Testis (tissue), 3 donors: ENCODE results near the gene SLC35B2. TPM values are rescaled to one million over a fixed set of nuclear protein-coding genes. Genes with fewer than 3 reads are reported as not detected.

ENCODE experiments used
- DNase-seq: peaks from one replicate; pipeline ENCODE4 v3.0.0-alpha.2; 2019
- H3K27ac ChIP-seq, 2 donors: fragments of 200-600 bp; sonication (generic); one replicate each; pipeline ENCODE4 v1.5.1; 2019
- H3K27me3 ChIP-seq: fragments of 200-600 bp; sonication (generic); one replicate; pipeline ENCODE4 v1.5.1; 2019
- H3K36me3 ChIP-seq: fragments of 200-600 bp; sonication (generic); one replicate; pipeline ENCODE4 v1.5.1; 2017; ENCODE audit warnings: low read depth; ENCODE audit errors: missing control alignments
- H3K4me1 ChIP-seq: fragments of 200-600 bp; sonication (generic); one replicate; pipeline ENCODE4 v1.5.1; 2019
- H3K4me3 ChIP-seq, 2 donors: fragments of 200-600 bp; sonication (generic); one replicate each; pipeline ENCODE4 v1.5.1; 2017 to 2019
- H3K9me3 ChIP-seq: fragments of 200-600 bp; sonication (generic); one replicate; pipeline ENCODE4 v1.5.1; 2017
- CTCF ChIP-seq, 3 experiments: fragments of 450-650 bp in 2 of 3; fragments of 200-600 bp in 1 of 3; sonication (generic) in 1 of 3; IDR thresholded peaks; one replicate each; pipeline ENCODE4 v1.5.1; 2016 to 2019; ENCODE audit warnings: antibody characterized with exemption in 3 of 3, mild to moderate bottlenecking in 2 of 3, moderate library complexity in 1 of 3
- POLR2A ChIP-seq: fragments of 450-650 bp; IDR thresholded peaks from one replicate; pipeline ENCODE4 v1.6.1; 2017; ENCODE audit warnings: antibody characterized with exemption, mild to moderate bottlenecking, moderate library complexity
- WGBS, 2 donors: methylation state at CpG; one replicate each; pipeline ENCODE4 v1.1.5; 2018; 5-methylcytosine and 5-hydroxymethylcytosine counted together
- intact Hi-C: fragments of 100-400 bp; cut with DNase I; formaldehyde crosslinking; loops from one replicate; pipeline ENCODE4 v1.15.1; 2023; ENCODE audit warnings: low total_unique reads
- polyA plus RNA-seq: library from polyadenylated mRNA; stranded (reverse); fragments of 350-450 nt; fragmentation: Illumina TruSeq; extraction: RNeasy Lipid Tissue Mini Kit (QIAGEN cat#74804); gene quantifications from one replicate; pipeline ENCODE4 v1.2.3, GENCODE V29; 2014; ENCODE audit warnings: low read depth, low replicate concordance; ENCODE audit not compliant: insufficient read depth
- total RNA-seq, 2 donors: library from RNA; depleted of rRNA; stranded (reverse); fragments of >200 nt; gene quantifications; one replicate each; pipeline ENCODE4 v1.2.3, GENCODE V29; 2016

Gene SLC35B2
- total and polyA plus RNA-seq, 3 donors from 2014 or later, result 32.1 to 49.8 (median 42.4) TPM

- no peak for TF ChIP-seq POLR2A
- no peak for TF ChIP-seq CTCF (IDR thresholded peaks at IDR 0.05)
- intact Hi-C loops, result loop anchor here (10.0 kb wide), 1 partner anchor 194 kb away; no protein-coding TSS in a partner anchor
- DNase-seq, result no peak
- Histone ChIP-seq H3K9me3 (no peaks in the 10 kb centered on the region), H3K4me3 (no peak overlapping the region), H3K27me3 (no peaks in the 10 kb centered on the region), H3K27ac (no peak overlapping the region), H3K36me3 (no peaks in the 10 kb centered on the region), H3K4me1 (peaks cover 35% of the 10 kb centered on the region)
- 96 to 97% methylated on average over 6 of the region's 6 CpGs for WGBS, 2 donors
Observed at GRCh38 chr6:44260451-44261297, 3.3 kb upstream of the SLC35B2 start.

GRCh38 chr6:44260011-44260410 is 2.7 kb upstream of the SLC35B2 start:
- WGBS, 2 donors, result 96% methylated on average over 8 of the region's 8 CpGs; no CpG with 5 or more reads in 1 of the 2 donors
- DNase-seq, result no peak
- intact Hi-C loops, result loop anchor here (10.0 kb wide), 1 partner anchor 195 kb away; no protein-coding TSS in a partner anchor

GRCh38 chr6:44258921-44259320 is 1.6 kb upstream of the SLC35B2 start:
- TF ChIP-seq CTCF (IDR thresholded peaks at IDR 0.05), result no peak
- no peak for TF ChIP-seq POLR2A
- Histone ChIP-seq H3K36me3 (no peaks in the 10 kb centered on the region), H3K4me3 (no peak overlapping the region), H3K27me3 (no peaks in the 10 kb centered on the region), H3K9me3 (no peaks in the 10 kb centered on the region), H3K4me1 (peaks cover 25% of the 10 kb centered on the region), H3K27ac (no peak overlapping the region)
- DNase-seq, result no peak
- intact Hi-C loops, result no loop called here
- WGBS, 2 donors, result 79 to 95% methylated on average over 2 to 3 of the region's 3 CpGs

More at GRCh38 chr6:44260011-44260410, 2.7 kb upstream of the SLC35B2 start:
- TF ChIP-seq CTCF (IDR thresholded peaks at IDR 0.05) (no peak), POLR2A (no peak)
- H3K9me3 ChIP-seq, result no peaks in the 10 kb centered on the region
- H3K4me3 ChIP-seq, result no peak overlapping the region
- H3K4me1 ChIP-seq, result peaks cover 35% of the 10 kb centered on the region
- H3K36me3 ChIP-seq, result no peaks in the 10 kb centered on the region
- no peak overlapping the region for H3K27ac ChIP-seq
- H3K27me3 ChIP-seq, result no peaks in the 10 kb centered on the region

- no peak overlapping the region for H3K4me3 ChIP-seq
- DNase-seq, result no peak
- H3K4me1 ChIP-seq, result peaks cover 20% of the 10 kb centered on the region
- no peaks in the 10 kb centered on the region for H3K9me3 ChIP-seq
- intact Hi-C loops, result no loop called here
- TF ChIP-seq POLR2A, result no peak
- TF ChIP-seq CTCF (IDR thresholded peaks at IDR 0.05), result no peak
- H3K27ac ChIP-seq, result peak overlapping the region in 1 of 2 donors; percentile 90
- H3K27me3 ChIP-seq, result no peaks in the 10 kb centered on the region
- H3K36me3 ChIP-seq, result no peaks in the 10 kb centered on the region
- WGBS, 2 donors, result 74 to 75% methylated on average over 6 to 9 of the region's 9 CpGs
Observed at GRCh38 chr6:44258325-44258863, 1.1 kb upstream of the SLC35B2 start.
